Adipocyte (in vitro differentiated cells): ENCODE results near the gene CHST4.
A peak's percentile ranks its signal among the peaks of the same experiment; 100 is the strongest.
"Not testable (repeated sequence)": the region's sequence is repeated elsewhere in the genome, so short reads cannot be mapped to it uniquely, and the experiment has no call there.

Experiments used
- DNase-seq: peaks from one replicate; pipeline ENCODE4 v3.0.0-alpha.2; 2015; ENCODE audit warnings: low read depth
- H3K27me3 ChIP-seq: replicated peaks from 2 replicates; pipeline ENCODE4 v1.7.0; 2013; ENCODE audit warnings: mild to moderate bottlenecking, low read length, moderate library complexity; ENCODE audit not compliant: control insufficient read depth, insufficient read depth
- H3K36me3 ChIP-seq: 2 replicates; pipeline ENCODE4 v1.7.0; 2013; ENCODE audit warnings: low read length, mild to moderate bottlenecking, moderate library complexity; ENCODE audit not compliant: control insufficient read depth, insufficient read depth, severe bottlenecking
- H3K4me1 ChIP-seq: 2 replicates; pipeline ENCODE4 v1.7.0; 2013; ENCODE audit warnings: mild to moderate bottlenecking, low read length, moderate library complexity; ENCODE audit not compliant: control insufficient read depth, insufficient read depth
- H3K4me3 ChIP-seq: 2 replicates; pipeline ENCODE4 v1.7.0; 2013; ENCODE audit warnings: mild to moderate bottlenecking, low read length, moderate library complexity
- H3K9ac ChIP-seq: 2 replicates; pipeline ENCODE4 v1.7.0; 2013; ENCODE audit warnings: mild to moderate bottlenecking, low read length, moderate library complexity
- H3K9me3 ChIP-seq: 2 replicates; pipeline ENCODE4 v1.7.0; 2013; ENCODE audit warnings: mild to moderate bottlenecking, low read length, moderate library complexity; ENCODE audit not compliant: control insufficient read depth

Gene CHST4

DNA sequence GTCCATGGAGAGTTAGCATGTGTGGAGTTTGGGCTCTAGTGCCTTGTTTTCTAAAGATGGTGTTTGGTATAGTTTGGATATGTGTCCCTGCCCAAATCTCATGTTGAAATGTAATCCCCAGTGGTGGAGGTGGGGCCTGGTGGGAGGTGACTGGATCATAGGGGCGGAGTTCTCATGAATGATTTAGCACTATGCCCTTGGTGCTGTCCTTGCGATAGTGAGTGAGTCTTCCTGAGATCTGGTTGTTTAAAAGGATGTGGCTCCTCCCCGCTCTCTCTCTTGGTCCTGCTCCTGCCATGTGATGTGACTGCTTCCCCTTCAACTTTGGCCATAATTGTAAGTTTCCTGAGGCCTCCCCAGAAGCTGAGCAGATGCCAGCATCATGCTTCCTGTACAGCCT is 28.2 kb upstream of the CHST4 start:
- Histone ChIP-seq H3K27me3 (peaks cover 10% of the 10 kb centered on the region), H3K4me1 (no peaks in the 10 kb centered on the region), H3K4me3 (no peak overlapping the region), H3K36me3 (no peaks in the 10 kb centered on the region), H3K9ac (no peak overlapping the region), H3K9me3 (no peaks in the 10 kb centered on the region)
- no peak for DNase-seq

DNA sequence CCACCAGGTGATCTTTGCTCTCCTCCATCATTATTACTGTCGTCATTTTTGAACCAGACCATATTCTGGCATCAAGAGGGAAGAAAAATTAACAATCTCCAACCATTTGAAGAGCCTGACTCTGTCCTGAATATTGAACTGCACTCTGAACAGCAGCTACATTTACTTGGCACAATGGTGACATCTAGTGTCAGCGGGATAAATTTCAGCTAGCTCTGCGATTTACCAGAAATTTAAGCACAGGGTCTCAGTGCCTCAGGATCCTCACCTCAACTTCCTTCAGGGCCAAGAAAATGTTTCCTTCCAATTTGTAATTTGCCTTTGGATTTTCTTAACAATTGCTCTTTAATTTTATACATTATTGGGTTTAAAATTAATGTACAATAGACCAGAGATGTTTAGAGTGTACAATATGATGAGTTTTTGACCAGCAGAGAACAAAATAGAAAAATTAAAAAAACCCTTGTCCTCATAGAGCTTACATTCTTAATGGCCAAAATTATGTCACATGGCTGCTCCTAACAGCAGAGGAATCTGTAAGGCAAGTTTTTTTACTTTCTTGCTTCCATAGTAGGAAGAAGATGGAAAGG is 26.4 kb upstream of the CHST4 start:
- no peaks in the 10 kb centered on the region for H3K4me1 ChIP-seq
- H3K4me3 ChIP-seq = no peak overlapping the region
- H3K36me3 ChIP-seq = no peaks in the 10 kb centered on the region
- no peak overlapping the region for H3K9ac ChIP-seq
- peak; percentile 85 for DNase-seq
- H3K27me3 ChIP-seq = peaks cover 19% of the 10 kb centered on the region
- peaks cover 2% of the 10 kb centered on the region for H3K9me3 ChIP-seq

- H3K27me3 ChIP-seq = peaks cover 19% of the 10 kb centered on the region
- H3K36me3 ChIP-seq = no peaks in the 10 kb centered on the region
- no peaks in the 10 kb centered on the region for H3K4me1 ChIP-seq
- DNase-seq = no peak
- peaks cover 2% of the 10 kb centered on the region for H3K9me3 ChIP-seq
- H3K9ac ChIP-seq = no peak overlapping the region
- H3K4me3 ChIP-seq = no peak overlapping the region
Observed at GRCh38 chr16:71500964-71501363, 25.3 kb upstream of the CHST4 start.

GRCh38 chr16:71501547-71501946 is 24.7 kb upstream of the CHST4 start:
- H3K9me3 ChIP-seq = peaks cover 2% of the 10 kb centered on the region
- no peak overlapping the region for H3K9ac ChIP-seq
- H3K36me3 ChIP-seq = no peaks in the 10 kb centered on the region
- no peak for DNase-seq
- no peak overlapping the region for H3K4me3 ChIP-seq
- H3K27me3 ChIP-seq = peaks cover 19% of the 10 kb centered on the region
- H3K4me1 ChIP-seq = no peaks in the 10 kb centered on the region

DNA sequence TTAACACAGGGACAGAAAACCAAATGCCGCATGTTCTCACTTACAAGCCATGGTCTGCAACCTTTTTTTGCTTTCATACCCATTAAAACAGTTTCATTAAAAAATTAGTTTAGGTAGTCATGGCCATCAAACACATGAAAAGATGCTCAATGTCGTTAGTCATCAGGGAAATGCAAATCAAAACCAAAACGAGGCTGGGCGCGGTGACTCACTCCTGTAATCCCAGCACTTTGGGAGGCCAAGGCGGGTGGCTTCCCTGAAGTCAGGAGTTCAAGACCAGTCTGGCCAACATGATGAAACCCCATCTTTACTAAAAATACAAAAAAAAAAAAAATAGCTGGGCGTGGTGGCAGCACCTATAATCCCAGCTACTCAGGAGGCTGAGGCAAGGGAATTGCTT is 22.2 kb upstream of the CHST4 start:
- H3K4me1 ChIP-seq, H3K9ac ChIP-seq, H3K4me3 ChIP-seq, H3K36me3 ChIP-seq, DNase-seq, H3K9me3 ChIP-seq: not testable (repeated sequence)
- H3K27me3 ChIP-seq = peaks cover 19% of the 10 kb centered on the region

DNA sequence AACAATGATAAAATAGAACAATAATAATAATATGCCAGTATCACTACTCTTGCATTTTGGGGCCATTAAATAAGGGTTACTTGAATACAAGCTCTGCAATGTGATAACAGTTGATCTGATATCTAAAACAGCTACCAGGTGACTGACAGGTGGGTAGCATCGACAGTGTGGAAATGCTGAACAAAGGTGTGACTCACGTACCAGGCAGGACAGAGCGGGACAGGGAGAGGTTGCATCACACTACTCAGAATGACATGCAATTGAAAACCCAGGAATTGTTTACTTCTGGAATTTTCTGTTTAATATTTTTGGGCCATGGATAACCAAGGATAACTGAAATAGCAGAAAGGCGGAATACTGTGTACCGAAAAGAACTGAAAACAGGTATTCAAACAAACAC is 21.3 kb upstream of the CHST4 start:
- peaks cover 2% of the 10 kb centered on the region for H3K9me3 ChIP-seq
- no peak overlapping the region for H3K9ac ChIP-seq
- no peaks in the 10 kb centered on the region for H3K36me3 ChIP-seq
- no peak for DNase-seq
- no peak overlapping the region for H3K4me3 ChIP-seq
- peaks cover 19% of the 10 kb centered on the region for H3K27me3 ChIP-seq
- no peaks in the 10 kb centered on the region for H3K4me1 ChIP-seq

- no peaks in the 10 kb centered on the region for H3K4me1 ChIP-seq
- DNase-seq = no peak
- peaks cover 2% of the 10 kb centered on the region for H3K9me3 ChIP-seq
- no peak overlapping the region for H3K9ac ChIP-seq
- H3K36me3 ChIP-seq = no peaks in the 10 kb centered on the region
- peaks cover 17% of the 10 kb centered on the region for H3K27me3 ChIP-seq
- no peak overlapping the region for H3K4me3 ChIP-seq
Observed at GRCh38 chr16:71507061-71507460, 19.2 kb upstream of the CHST4 start.

DNA sequence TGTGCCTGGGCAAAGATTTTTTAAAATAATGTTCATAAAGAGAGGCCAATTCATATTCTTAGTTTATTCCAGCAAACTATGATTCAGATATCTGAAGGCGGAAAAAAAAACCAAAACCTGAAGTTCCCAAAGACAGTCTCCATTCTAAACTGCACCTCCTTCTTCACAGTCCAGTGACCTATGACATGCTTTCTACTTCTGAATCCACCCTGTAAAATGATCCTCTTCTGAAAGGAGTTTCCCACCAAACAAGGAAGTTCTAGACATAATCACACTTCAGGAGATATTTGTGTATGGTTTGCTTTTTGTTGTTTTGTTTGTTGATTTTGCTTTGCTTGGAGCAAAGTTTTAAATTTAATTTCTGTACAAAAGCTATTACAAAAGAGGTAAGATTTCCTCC is 12.9 kb upstream of the CHST4 start:
- H3K4me3 ChIP-seq = no peak overlapping the region
- no peaks in the 10 kb centered on the region for H3K36me3 ChIP-seq
- no peak overlapping the region for H3K9ac ChIP-seq
- peaks cover 8% of the 10 kb centered on the region for H3K27me3 ChIP-seq
- peaks cover 6% of the 10 kb centered on the region for H3K4me1 ChIP-seq
- no peaks in the 10 kb centered on the region for H3K9me3 ChIP-seq
- no peak for DNase-seq

- Histone ChIP-seq H3K27me3 (peaks cover 8% of the 10 kb centered on the region), H3K9ac (no peak overlapping the region), H3K4me1 (peaks cover 6% of the 10 kb centered on the region), H3K9me3 (no peaks in the 10 kb centered on the region), H3K36me3 (no peaks in the 10 kb centered on the region), H3K4me3 (no peak overlapping the region)
- DNase-seq = no peak
Observed at GRCh38 chr16:71514476-71514875, 11.8 kb upstream of the CHST4 start.

DNA sequence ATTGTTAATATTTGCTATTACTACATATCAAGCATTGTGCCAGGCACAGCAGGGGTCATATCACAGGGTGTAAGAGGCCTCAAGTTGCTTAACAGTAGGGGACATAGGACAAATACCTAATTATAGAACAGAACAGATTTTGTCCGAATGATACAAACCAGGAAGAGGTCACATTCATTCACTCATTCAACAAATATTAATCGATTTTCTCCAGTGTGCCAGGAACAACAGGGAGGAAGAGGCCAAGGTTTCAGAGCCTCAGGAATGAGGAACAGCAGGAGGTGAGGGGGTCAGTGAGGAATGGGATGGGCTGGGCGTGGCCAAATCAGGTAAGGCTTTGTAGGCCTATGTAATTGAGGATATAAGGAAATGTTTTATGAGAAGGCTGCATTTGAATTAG is 11.2 kb upstream of the CHST4 start:
- Histone ChIP-seq H3K9ac (no peak overlapping the region), H3K4me1 (peaks cover 6% of the 10 kb centered on the region), H3K36me3 (no peaks in the 10 kb centered on the region), H3K9me3 (no peaks in the 10 kb centered on the region), H3K27me3 (peaks cover 8% of the 10 kb centered on the region), H3K4me3 (no peak overlapping the region)
- no peak for DNase-seq

DNA sequence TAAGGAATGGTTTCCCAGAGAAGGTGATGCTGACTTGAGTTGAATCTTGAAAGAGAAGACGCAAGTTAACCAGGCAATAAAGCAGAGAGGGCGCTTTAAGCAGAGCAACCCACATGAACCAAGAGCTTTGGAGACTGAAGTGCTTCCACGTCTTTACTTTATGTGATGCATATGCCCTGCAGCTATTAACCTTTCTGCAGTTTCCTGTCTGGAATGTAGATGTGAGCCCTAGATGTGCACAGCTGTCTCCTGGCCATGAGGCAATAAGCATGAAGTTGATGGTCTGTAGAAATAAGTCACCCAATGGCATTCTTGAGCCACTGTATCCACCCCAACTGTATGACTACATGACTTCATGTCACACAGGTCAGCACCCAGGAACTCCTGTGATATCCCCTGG is 5.7 kb upstream of the CHST4 start:
- no peaks in the 10 kb centered on the region for H3K36me3 ChIP-seq
- H3K27me3 ChIP-seq = peaks cover 24% of the 10 kb centered on the region
- H3K4me1 ChIP-seq = peaks cover under 1% of the 10 kb centered on the region
- H3K9me3 ChIP-seq = no peaks in the 10 kb centered on the region
- H3K9ac ChIP-seq = no peak overlapping the region
- H3K4me3 ChIP-seq = no peak overlapping the region
- no peak for DNase-seq
